Body of pancreas (tissue), 4 donors: ENCODE measurements around the gene CPXM2.

Experiments
- POLR2A ChIP-seq, 3 donors: fragments of 450-650 bp; IDR thresholded peaks; one replicate each; pipeline ENCODE4 v1.6.1; 2016; ENCODE audit warnings: antibody characterized with exemption in 3 of 3, mild to moderate bottlenecking in 2 of 3
- TF ChIP-seq, protein P1 (sequence below), 7 experiments: fragments of 450-650 bp in 4 of 7; fragments of 200-600 bp in 3 of 7; sonication (generic) in 3 of 7; IDR thresholded peaks; one replicate each; pipeline ENCODE4 v1.5.1; 2016 to 2019; ENCODE audit warnings: antibody characterized with exemption in 7 of 7

DNA sequence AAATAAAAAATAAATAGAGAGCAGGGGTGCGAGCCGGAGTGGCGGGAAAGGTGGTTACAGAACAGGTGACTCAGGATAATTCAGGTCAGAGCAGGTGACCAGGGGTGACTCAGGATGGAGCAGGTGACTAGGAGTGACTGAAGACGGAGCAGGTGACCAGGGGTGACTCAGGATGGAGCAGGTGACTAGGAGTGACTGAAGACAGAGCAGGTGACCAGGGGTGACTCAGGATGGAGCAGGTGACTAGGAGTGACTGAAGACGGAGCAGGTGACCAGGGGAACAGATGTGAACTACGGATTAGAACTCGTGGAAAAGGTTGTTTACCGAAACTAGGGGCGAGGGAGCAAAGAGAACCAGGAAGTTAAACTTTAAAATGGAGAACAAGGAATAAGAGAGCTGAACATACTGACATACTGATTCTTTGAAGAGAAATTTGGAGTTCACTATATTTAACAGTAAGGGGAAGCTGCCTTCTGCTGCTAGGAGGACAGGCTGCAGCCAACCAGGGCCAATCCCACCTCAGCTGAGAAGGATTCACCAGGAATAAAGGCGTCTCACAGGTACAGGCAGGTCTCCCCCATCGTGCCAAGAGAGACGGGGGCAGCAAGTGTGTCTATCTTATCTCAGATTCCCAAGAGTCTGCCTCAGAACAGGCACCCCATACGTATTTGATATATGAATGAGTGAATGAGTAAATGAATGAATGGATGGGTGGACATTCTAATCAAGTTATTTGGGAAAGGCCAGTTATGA is 101.3 kb downstream of the CPXM2 start:
- TF ChIP-seq, protein P1, sequence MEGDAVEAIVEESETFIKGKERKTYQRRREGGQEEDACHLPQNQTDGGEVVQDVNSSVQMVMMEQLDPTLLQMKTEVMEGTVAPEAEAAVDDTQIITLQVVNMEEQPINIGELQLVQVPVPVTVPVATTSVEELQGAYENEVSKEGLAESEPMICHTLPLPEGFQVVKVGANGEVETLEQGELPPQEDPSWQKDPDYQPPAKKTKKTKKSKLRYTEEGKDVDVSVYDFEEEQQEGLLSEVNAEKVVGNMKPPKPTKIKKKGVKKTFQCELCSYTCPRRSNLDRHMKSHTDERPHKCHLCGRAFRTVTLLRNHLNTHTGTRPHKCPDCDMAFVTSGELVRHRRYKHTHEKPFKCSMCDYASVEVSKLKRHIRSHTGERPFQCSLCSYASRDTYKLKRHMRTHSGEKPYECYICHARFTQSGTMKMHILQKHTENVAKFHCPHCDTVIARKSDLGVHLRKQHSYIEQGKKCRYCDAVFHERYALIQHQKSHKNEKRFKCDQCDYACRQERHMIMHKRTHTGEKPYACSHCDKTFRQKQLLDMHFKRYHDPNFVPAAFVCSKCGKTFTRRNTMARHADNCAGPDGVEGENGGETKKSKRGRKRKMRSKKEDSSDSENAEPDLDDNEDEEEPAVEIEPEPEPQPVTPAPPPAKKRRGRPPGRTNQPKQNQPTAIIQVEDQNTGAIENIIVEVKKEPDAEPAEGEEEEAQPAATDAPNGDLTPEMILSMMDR (IDR thresholded peaks at IDR 0.05) = no peak
- no peak for TF ChIP-seq POLR2A (IDR thresholded peaks at IDR 0.05)
